WTC11 (cell line): Measurements from ENCODE around the gene EVL. TPM values are rescaled to one million over a fixed set of nuclear protein-coding genes. Genes with fewer than 3 reads are reported as not detected.

Experiments used
- ATAC-seq: fragments of 200-7000 bp; cut with Tn5 transposase; 2 replicates; pipeline ENCODE4 v1.10.0; 2021; ENCODE audit warnings: mild to moderate bottlenecking, moderate library complexity
- CTCF ChIA-PET: fragments of 300-600 bp; sonication (Branson Sonifier 250); formaldehyde crosslinking; loops from one replicate; lab custom pipeline; 2021; ENCODE audit warnings: antibody characterized with exemption; lab: Charles Lee
- POLR2A ChIA-PET: fragments of 350-600 bp; sonication (Branson Sonifier 250); formaldehyde crosslinking; loops from one replicate; lab custom pipeline; 2021; ENCODE audit warnings: antibody characterized with exemption; lab: Charles Lee
- DNase-seq: peaks from one replicate; pipeline ENCODE4 v3.0.0; 2021; ENCODE audit warnings: low spot score
- H3K27ac Mint-ChIP-seq: 2 replicates; pipeline ENCODE4 v1.8.0; 2021; ENCODE audit warnings: mixed read lengths
- H3K27me3 Mint-ChIP-seq: 2 replicates; pipeline ENCODE4 v1.8.0; 2021; ENCODE audit warnings: low read depth, mild to moderate bottlenecking, moderate library complexity, mixed read lengths
- H3K36me3 Mint-ChIP-seq: 2 replicates; pipeline ENCODE4 v1.8.0; 2021; ENCODE audit warnings: mixed read lengths
- H3K4me1 Mint-ChIP-seq: 2 replicates; pipeline ENCODE4 v1.8.0; 2022; ENCODE audit warnings: mixed read lengths
- H3K4me3 Mint-ChIP-seq: 2 replicates; pipeline ENCODE4 v1.8.0; 2021; ENCODE audit warnings: mild to moderate bottlenecking, moderate library complexity, mixed read lengths
- H3K9me3 Mint-ChIP-seq: 2 replicates; pipeline ENCODE4 v1.8.0; 2021; ENCODE audit warnings: mixed read lengths
- ESRRA ChIP-seq: sonication (generic); formaldehyde crosslinking; IDR thresholded peaks from 2 replicates; pipeline ENCODE4 v1.8.1; 2022; ENCODE audit warnings: mild to moderate bottlenecking, missing genetic modification reagents, borderline replicate concordance
- ETV6 ChIP-seq: sonication (generic); formaldehyde crosslinking; IDR thresholded peaks from 2 replicates; pipeline ENCODE4 v1.8.1; 2022; ENCODE audit warnings: mild to moderate bottlenecking, missing genetic modification reagents
- KAT7 ChIP-seq: sonication (generic); formaldehyde crosslinking; IDR thresholded peaks from 2 replicates; pipeline ENCODE4 v1.8.1; 2023; ENCODE audit warnings: missing genetic modification reagents, mild to moderate bottlenecking, borderline replicate concordance
- MXD4 ChIP-seq: fragments of 250-450 bp; sonication (Bioruptor Pico); IDR thresholded peaks from 2 replicates; pipeline ENCODE4 v1.8.0; 2021; ENCODE audit warnings: mild to moderate bottlenecking, moderate library complexity, borderline replicate concordance
- NR1H2 ChIP-seq: sonication (generic); formaldehyde crosslinking; IDR thresholded peaks from 2 replicates; pipeline ENCODE4 v1.9.0; 2021; ENCODE audit warnings: mild to moderate bottlenecking, moderate library complexity, missing genetic modification reagents
- OVOL2 ChIP-seq: fragments of 250-450 bp; sonication (Bioruptor Pico); IDR thresholded peaks from 2 replicates; pipeline ENCODE4 v1.9.0; 2021; ENCODE audit warnings: mild to moderate bottlenecking, borderline replicate concordance
- SOX15 ChIP-seq: fragments of 250-450 bp; sonication (Bioruptor Pico); IDR thresholded peaks from 2 replicates; pipeline ENCODE4 v1.9.0; 2021; ENCODE audit warnings: mild to moderate bottlenecking
- TP53 ChIP-seq: sonication (generic); formaldehyde crosslinking; IDR thresholded peaks from 2 replicates; pipeline ENCODE4 v1.8.1; 2023; ENCODE audit warnings: mild to moderate bottlenecking, missing genetic modification reagents
- ZNF121 ChIP-seq: sonication (generic); formaldehyde crosslinking; IDR thresholded peaks from 2 replicates; pipeline ENCODE4 v1.8.0; 2023; ENCODE audit warnings: missing genetic modification reagents
- ZNF138 ChIP-seq: sonication (generic); formaldehyde crosslinking; conservative IDR thresholded peaks from 2 replicates; pipeline ENCODE4 v1.8.1; 2022; ENCODE audit warnings: mild to moderate bottlenecking, moderate library complexity, missing genetic modification reagents
- ZNF416 ChIP-seq: fragments of 250-450 bp; sonication (Bioruptor Pico); IDR thresholded peaks from 2 replicates; pipeline ENCODE4 v1.9.0; 2021; ENCODE audit warnings: mild to moderate bottlenecking, inconsistent platforms
- ZNF671 ChIP-seq: fragments of 250-450 bp; sonication (Bioruptor Pico); IDR thresholded peaks from 2 replicates; pipeline ENCODE4 v1.8.0; 2021; ENCODE audit warnings: mild to moderate bottlenecking
- total RNA-seq: library from RNA; stranded (reverse); gene quantifications from 3 replicates; pipeline ENCODE4 v1.2.3, GENCODE V29; 2021
- TF ChIP-seq, protein P1 (sequence below): sonication (generic); formaldehyde crosslinking; IDR thresholded peaks from 2 replicates; pipeline ENCODE4 v1.8.1; 2022; ENCODE audit warnings: mild to moderate bottlenecking, missing genetic modification reagents, moderate library complexity, borderline replicate concordance
- TF ChIP-seq, protein P2 (sequence below): sonication (generic); formaldehyde crosslinking; IDR thresholded peaks from 2 replicates; pipeline ENCODE4 v1.8.1; 2022; ENCODE audit warnings: low read depth, missing genetic modification reagents, borderline replicate concordance
- TF ChIP-seq, protein P3 (sequence below): sonication (generic); formaldehyde crosslinking; IDR thresholded peaks from 2 replicates; pipeline ENCODE4 v1.8.0; 2022; ENCODE audit warnings: mild to moderate bottlenecking, missing genetic modification reagents
- TF ChIP-seq, protein P4 (sequence below): sonication (generic); formaldehyde crosslinking; IDR thresholded peaks from 2 replicates; pipeline ENCODE4 v1.8.1; 2022; ENCODE audit warnings: mild to moderate bottlenecking, moderate library complexity, missing genetic modification reagents
- TF ChIP-seq, protein P5 (sequence below): fragments of 250-450 bp; sonication (Bioruptor Pico); conservative IDR thresholded peaks from 2 replicates; pipeline ENCODE4 v1.9.0; 2021; ENCODE audit warnings: mild to moderate bottlenecking
- TF ChIP-seq, protein P6 (sequence below): sonication (generic); formaldehyde crosslinking; IDR thresholded peaks from 2 replicates; pipeline ENCODE4 v1.8.1; 2022; ENCODE audit warnings: low read depth, mild to moderate bottlenecking, moderate library complexity, missing genetic modification reagents, borderline replicate concordance
- TF ChIP-seq, protein P7 (sequence below): sonication (generic); formaldehyde crosslinking; IDR thresholded peaks from 2 replicates; pipeline ENCODE4 v1.8.0; 2022; ENCODE audit warnings: missing genetic modification reagents

EVL gene
- total RNA-seq, 1 experiment from 2014 or later = 60.8 TPM

DNA sequence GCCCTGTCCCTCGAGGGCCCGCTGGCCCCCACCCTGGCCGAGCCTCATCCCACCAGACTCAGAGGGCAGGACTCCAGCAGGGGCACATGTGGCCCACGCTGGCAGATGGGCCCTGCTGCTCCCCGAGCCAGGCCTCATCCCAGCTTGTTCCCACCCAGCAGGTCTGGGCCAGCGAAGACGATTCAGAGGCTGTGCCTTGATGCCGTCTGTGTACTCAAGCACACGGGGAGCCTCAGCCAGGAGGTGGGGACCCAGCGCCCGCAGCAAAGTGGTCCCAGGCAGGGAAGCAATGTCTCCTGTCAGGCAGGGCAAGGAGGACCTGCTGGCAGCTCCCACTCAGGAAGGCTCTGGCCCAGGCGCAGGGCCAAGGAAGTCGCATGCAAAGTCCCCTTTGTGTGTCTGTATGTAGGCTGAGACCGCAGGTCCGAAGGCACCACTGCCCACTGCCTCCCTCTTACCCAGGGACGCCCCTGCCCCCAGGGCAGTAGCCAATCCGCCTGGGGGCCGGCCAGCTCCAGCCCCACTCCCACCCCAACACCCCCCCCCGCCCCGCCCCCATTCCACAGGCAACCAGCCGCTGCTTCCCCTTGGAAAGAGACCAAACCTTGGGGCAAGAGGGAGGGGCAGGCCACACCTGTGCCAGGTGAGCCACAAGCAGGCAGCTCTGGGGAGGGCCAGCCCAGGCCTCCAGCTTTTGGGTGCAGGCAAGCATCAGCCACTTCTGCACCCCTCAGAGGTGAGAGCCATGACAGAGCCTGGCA, 84.8 kb downstream of the EVL start:
- H3K4me1 Mint-ChIP-seq = no peaks in the 10 kb centered on the region; the same call in 1 of the 2 replicates
- H3K9me3 Mint-ChIP-seq = peaks cover 3% of the 10 kb centered on the region
- peaks cover 2% of the 10 kb centered on the region; the same call in 1 of the 2 replicates for H3K27me3 Mint-ChIP-seq
- POLR2A ChIA-PET = no interaction called here
- H3K27ac Mint-ChIP-seq = no peak overlapping the region
- CTCF ChIA-PET = interaction anchor here (0.8 to 1.3 kb wide), 4 partner anchors 28 to 96 kb away, joined by 3 to 6 read pairs (median 4); no protein-coding TSS in a partner anchor
- ATAC-seq (no peak; the same call in 1 of the 2 replicates), DNase-seq (no peak)
- H3K36me3 Mint-ChIP-seq = peaks cover 3% of the 10 kb centered on the region; the same call in 1 of the 2 replicates
- TF ChIP-seq OVOL2 (CRISPR knock-in tag) (no peak), ZNF671 (CRISPR knock-in tag) (no peak), ESRRA (CRISPR knock-in tag) (no peak), NR1H2 (CRISPR knock-in tag) (no peak), KAT7 (CRISPR knock-in tag) (no peak), MXD4 (CRISPR knock-in tag) (no peak), ZNF138 (CRISPR knock-in tag) (no peak), SOX15 (CRISPR knock-in tag) (no peak), ZNF121 (no peak), ETV6 (CRISPR knock-in tag) (no peak), ZNF416 (CRISPR knock-in tag) (no peak)
- TF ChIP-seq, protein P1, sequence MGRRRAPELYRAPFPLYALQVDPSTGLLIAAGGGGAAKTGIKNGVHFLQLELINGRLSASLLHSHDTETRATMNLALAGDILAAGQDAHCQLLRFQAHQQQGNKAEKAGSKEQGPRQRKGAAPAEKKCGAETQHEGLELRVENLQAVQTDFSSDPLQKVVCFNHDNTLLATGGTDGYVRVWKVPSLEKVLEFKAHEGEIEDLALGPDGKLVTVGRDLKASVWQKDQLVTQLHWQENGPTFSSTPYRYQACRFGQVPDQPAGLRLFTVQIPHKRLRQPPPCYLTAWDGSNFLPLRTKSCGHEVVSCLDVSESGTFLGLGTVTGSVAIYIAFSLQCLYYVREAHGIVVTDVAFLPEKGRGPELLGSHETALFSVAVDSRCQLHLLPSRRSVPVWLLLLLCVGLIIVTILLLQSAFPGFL (CRISPR knock-in tag) = no peak
- TF ChIP-seq, protein P2, sequence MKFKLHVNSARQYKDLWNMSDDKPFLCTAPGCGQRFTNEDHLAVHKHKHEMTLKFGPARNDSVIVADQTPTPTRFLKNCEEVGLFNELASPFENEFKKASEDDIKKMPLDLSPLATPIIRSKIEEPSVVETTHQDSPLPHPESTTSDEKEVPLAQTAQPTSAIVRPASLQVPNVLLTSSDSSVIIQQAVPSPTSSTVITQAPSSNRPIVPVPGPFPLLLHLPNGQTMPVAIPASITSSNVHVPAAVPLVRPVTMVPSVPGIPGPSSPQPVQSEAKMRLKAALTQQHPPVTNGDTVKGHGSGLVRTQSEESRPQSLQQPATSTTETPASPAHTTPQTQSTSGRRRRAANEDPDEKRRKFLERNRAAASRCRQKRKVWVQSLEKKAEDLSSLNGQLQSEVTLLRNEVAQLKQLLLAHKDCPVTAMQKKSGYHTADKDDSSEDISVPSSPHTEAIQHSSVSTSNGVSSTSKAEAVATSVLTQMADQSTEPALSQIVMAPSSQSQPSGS (CRISPR knock-in tag) = no peak
- TF ChIP-seq, protein P3, sequence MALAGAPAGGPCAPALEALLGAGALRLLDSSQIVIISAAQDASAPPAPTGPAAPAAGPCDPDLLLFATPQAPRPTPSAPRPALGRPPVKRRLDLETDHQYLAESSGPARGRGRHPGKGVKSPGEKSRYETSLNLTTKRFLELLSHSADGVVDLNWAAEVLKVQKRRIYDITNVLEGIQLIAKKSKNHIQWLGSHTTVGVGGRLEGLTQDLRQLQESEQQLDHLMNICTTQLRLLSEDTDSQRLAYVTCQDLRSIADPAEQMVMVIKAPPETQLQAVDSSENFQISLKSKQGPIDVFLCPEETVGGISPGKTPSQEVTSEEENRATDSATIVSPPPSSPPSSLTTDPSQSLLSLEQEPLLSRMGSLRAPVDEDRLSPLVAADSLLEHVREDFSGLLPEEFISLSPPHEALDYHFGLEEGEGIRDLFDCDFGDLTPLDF (CRISPR knock-in tag) = no peak
- TF ChIP-seq, protein P4, sequence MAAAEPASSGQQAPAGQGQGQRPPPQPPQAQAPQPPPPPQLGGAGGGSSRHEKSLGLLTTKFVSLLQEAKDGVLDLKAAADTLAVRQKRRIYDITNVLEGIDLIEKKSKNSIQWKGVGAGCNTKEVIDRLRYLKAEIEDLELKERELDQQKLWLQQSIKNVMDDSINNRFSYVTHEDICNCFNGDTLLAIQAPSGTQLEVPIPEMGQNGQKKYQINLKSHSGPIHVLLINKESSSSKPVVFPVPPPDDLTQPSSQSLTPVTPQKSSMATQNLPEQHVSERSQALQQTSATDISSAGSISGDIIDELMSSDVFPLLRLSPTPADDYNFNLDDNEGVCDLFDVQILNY (CRISPR knock-in tag) = no peak
- TF ChIP-seq, protein P5, sequence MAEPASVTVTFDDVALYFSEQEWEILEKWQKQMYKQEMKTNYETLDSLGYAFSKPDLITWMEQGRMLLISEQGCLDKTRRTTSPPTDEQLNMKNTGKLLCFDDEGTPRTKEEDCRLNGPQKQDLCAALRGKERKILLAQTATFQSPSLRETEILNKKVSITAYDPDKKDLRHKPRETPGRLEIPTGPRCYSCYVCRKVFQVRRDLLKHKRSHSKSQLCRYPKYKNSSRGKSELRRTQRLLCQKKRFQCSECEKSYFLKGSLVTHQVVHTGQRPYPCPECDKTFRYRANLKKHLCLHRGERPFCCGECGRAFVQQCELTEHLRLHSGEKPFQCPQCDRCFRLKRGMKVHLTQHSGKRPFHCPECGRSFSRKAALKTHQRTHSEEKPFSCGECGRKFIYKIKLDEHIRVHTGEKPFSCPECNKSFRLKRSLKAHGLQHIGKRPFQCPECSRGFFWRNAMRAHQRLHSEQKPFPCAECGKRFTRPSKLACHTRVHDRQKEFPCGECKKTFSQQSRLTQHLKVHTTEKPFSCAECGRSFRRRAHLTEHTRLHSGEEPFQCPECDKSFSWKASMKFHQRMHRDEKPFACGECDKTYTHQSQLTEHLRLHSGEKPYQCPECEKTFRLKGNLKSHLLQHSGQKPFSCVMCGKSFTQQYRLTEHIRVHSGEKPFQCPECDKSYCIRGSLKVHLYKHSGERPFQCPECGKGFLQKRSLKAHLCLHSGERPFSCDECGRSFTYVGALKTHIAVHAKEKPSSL (CRISPR knock-in tag) = no peak
- H3K4me3 Mint-ChIP-seq = no peak overlapping the region

DNA sequence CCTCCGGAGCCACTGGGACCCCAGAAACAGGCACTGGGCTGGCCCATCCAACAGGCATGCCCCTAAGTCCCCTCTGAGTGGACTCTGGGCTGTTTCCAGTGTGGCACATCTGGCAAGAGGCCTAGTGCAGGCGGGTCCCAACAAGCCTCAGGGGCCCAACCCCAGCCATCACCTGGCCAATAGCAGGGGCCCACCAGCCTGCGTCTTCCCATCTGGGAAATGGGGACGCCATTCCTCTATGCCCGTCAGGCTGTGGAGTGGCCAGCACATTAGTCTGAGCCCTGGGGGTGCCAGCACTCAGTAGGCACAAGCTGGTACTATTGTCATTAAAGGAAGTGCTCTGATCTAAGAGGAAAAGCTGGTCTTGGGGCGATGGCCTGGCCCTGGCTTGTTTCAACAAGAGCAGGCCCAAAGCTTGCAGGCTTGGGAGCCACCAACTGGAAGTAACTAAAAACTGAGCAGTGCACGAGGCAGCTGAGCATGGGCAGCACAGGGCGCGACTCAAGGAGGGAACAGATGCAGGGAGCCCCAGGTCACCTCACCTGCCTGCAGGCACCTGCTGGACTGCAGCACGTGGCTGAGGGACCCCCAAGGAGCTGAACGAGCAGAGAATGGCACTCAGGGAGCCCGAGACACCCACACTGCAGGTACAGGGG, 85.8 kb downstream of the EVL start:
- Mint-ChIP-seq H3K27me3 (peaks cover 12% of the 10 kb centered on the region), H3K27ac (no peak overlapping the region), H3K9me3 (peaks cover 4% of the 10 kb centered on the region), H3K36me3 (peaks cover 3% of the 10 kb centered on the region; the same call in 1 of the 2 replicates), H3K4me1 (peaks cover 7% of the 10 kb centered on the region; the same call in 1 of the 2 replicates), H3K4me3 (no peak overlapping the region)
- DNase-seq = no peak
- CTCF ChIA-PET = interaction anchor here (1.1 to 5.9 kb wide), 5 partner anchors 8 to 95 kb away, joined by 3 to 136 read pairs (median 6); no protein-coding TSS in a partner anchor
- POLR2A ChIA-PET = no interaction called here
- no peak for ATAC-seq
- TF ChIP-seq SOX15 (CRISPR knock-in tag) (no peak), TP53 (CRISPR knock-in tag) (no peak), OVOL2 (CRISPR knock-in tag) (no peak)
- TF ChIP-seq, protein P4 (CRISPR knock-in tag) = no peak
- TF ChIP-seq, protein P6, sequence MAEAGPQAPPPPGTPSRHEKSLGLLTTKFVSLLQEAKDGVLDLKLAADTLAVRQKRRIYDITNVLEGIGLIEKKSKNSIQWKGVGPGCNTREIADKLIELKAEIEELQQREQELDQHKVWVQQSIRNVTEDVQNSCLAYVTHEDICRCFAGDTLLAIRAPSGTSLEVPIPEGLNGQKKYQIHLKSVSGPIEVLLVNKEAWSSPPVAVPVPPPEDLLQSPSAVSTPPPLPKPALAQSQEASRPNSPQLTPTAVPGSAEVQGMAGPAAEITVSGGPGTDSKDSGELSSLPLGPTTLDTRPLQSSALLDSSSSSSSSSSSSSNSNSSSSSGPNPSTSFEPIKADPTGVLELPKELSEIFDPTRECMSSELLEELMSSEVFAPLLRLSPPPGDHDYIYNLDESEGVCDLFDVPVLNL (CRISPR knock-in tag) = no peak
- TF ChIP-seq, protein P7, sequence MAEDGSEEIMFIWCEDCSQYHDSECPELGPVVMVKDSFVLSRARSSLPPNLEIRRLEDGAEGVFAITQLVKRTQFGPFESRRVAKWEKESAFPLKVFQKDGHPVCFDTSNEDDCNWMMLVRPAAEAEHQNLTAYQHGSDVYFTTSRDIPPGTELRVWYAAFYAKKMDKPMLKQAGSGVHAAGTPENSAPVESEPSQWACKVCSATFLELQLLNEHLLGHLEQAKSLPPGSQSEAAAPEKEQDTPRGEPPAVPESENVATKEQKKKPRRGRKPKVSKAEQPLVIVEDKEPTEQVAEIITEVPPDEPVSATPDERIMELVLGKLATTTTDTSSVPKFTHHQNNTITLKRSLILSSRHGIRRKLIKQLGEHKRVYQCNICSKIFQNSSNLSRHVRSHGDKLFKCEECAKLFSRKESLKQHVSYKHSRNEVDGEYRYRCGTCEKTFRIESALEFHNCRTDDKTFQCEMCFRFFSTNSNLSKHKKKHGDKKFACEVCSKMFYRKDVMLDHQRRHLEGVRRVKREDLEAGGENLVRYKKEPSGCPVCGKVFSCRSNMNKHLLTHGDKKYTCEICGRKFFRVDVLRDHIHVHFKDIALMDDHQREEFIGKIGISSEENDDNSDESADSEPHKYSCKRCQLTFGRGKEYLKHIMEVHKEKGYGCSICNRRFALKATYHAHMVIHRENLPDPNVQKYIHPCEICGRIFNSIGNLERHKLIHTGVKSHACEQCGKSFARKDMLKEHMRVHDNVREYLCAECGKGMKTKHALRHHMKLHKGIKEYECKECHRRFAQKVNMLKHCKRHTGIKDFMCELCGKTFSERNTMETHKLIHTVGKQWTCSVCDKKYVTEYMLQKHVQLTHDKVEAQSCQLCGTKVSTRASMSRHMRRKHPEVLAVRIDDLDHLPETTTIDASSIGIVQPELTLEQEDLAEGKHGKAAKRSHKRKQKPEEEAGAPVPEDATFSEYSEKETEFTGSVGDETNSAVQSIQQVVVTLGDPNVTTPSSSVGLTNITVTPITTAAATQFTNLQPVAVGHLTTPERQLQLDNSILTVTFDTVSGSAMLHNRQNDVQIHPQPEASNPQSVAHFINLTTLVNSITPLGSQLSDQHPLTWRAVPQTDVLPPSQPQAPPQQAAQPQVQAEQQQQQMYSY (CRISPR knock-in tag) = no peak
